Smooth muscle cell (in vitro differentiated cells): ENCODE measurements around the gene MRTFB. TPM values are rescaled to one million over a fixed set of nuclear protein-coding genes. Genes with fewer than 3 reads are reported as not detected.

Experiments
- DNase-seq: peaks from one replicate; lab custom pipeline; 2025; ENCODE audit not compliant: unreplicated experiment; lab: John Stamatoyannopoulos, UW
- H2AFZ ChIP-seq: fragments of 200-600 bp; sonication (generic); 2 replicates; pipeline ENCODE4 v1.6.0; 2016; ENCODE audit warnings: antibody characterized with exemption, low read depth, mild to moderate bottlenecking
- H3F3A ChIP-seq: fragments of 200-600 bp; sonication (generic); 2 replicates; pipeline ENCODE4 v1.6.0; 2017; ENCODE audit warnings: antibody characterized with exemption, low read depth
- H3K27ac ChIP-seq: fragments of 200-600 bp; sonication (generic); 2 replicates; pipeline ENCODE4 v1.5.1; 2016; ENCODE audit warnings: low read depth, mild to moderate bottlenecking
- H3K27me3 ChIP-seq: fragments of 200-600 bp; sonication (generic); 2 replicates; pipeline ENCODE4 v1.6.1; 2016; ENCODE audit warnings: low read depth, mild to moderate bottlenecking
- H3K36me3 ChIP-seq: fragments of 200-600 bp; sonication (generic); 2 replicates; pipeline ENCODE4 v1.5.1; 2016; ENCODE audit warnings: low read depth
- H3K4me1 ChIP-seq: fragments of 200-600 bp; sonication (generic); 2 replicates; pipeline ENCODE4 v1.5.1; 2016; ENCODE audit warnings: low read depth
- H3K4me2 ChIP-seq: fragments of 200-600 bp; sonication (generic); 2 replicates; pipeline ENCODE4 v1.6.0; 2016; ENCODE audit warnings: mild to moderate bottlenecking
- H3K4me3 ChIP-seq: fragments of 200-600 bp; sonication (generic); 2 replicates; pipeline ENCODE4 v1.5.1; 2016; ENCODE audit warnings: mild to moderate bottlenecking
- H3K79me2 ChIP-seq: fragments of 200-600 bp; sonication (generic); 2 replicates; pipeline ENCODE4 v1.6.0; 2016; ENCODE audit warnings: low read depth, mild to moderate bottlenecking
- H3K9ac ChIP-seq: fragments of 200-600 bp; sonication (generic); 2 replicates; pipeline ENCODE4 v1.6.0; 2016; ENCODE audit warnings: low read depth
- H3K9me3 ChIP-seq: fragments of 200-600 bp; sonication (generic); replicated peaks from 2 replicates; pipeline ENCODE4 v1.5.1; 2016; ENCODE audit warnings: low read depth
- H4K20me1 ChIP-seq: fragments of 200-600 bp; sonication (generic); 2 replicates; pipeline ENCODE4 v1.6.0; 2016; ENCODE audit warnings: low read depth
- CTCF ChIP-seq: fragments of 200-600 bp; sonication (generic); IDR thresholded peaks from 2 replicates; pipeline ENCODE4 v1.5.1; 2017; ENCODE audit warnings: borderline replicate concordance, mild to moderate bottlenecking, antibody characterized with exemption; ENCODE audit not compliant: insufficient read depth, poor library complexity, severe bottlenecking
- WGBS: methylation state at CpG from one replicate; pipeline ENCODE4 v1.1.7; 2016; ENCODE audit warnings: low lambda C conversion rate; 5-methylcytosine and 5-hydroxymethylcytosine counted together
- polyA plus RNA-seq: library from polyadenylated mRNA; unstranded; fragments of >200 nt; fragmentation: Nextera tagmentation; extraction: Ambion mirVana; gene quantifications from 2 replicates; pipeline ENCODE4 v1.2.1, GENCODE V29; 2016
- total RNA-seq: library from RNA; depleted of rRNA; stranded (reverse); fragments of >200 nt; gene quantifications from 2 replicates; pipeline ENCODE4 v1.2.3, GENCODE V29; 2014

Gene MRTFB
- total and polyA plus RNA-seq, 2 experiments from 2014 or later, result 6.8 to 22.6 TPM

- H3F3A ChIP-seq, result peaks cover 2% of the 10 kb centered on the region
- H3K4me2 ChIP-seq, result no peak overlapping the region
- no peaks in the 10 kb centered on the region for H3K9me3 ChIP-seq
- H3K4me3 ChIP-seq, result no peak overlapping the region
- DNase-seq, result no peak
- no peak for TF ChIP-seq CTCF
- H3K79me2 ChIP-seq, result no peaks in the 10 kb centered on the region
- H3K36me3 ChIP-seq, result no peaks in the 10 kb centered on the region
- no peaks in the 10 kb centered on the region for H3K27me3 ChIP-seq
- H3K9ac ChIP-seq, result no peak overlapping the region
- no peaks in the 10 kb centered on the region for H4K20me1 ChIP-seq
- no peak overlapping the region for H3K27ac ChIP-seq
- WGBS, result 94% methylated on average over 3 of the region's 3 CpGs
- no peak overlapping the region for H2AFZ ChIP-seq
- H3K4me1 ChIP-seq, result no peaks in the 10 kb centered on the region
These were observed 204.8 kb downstream of the MRTFB start for GRCh38 chr16:14275934-14276333.

GRCh38 chr16:14278749-14279148, 207.6 kb downstream of the MRTFB start:
- Histone ChIP-seq H4K20me1 (no peaks in the 10 kb centered on the region), H3K36me3 (no peaks in the 10 kb centered on the region), H2AFZ (no peak overlapping the region), H3K9me3 (no peaks in the 10 kb centered on the region), H3K27me3 (no peaks in the 10 kb centered on the region), H3K27ac (no peak overlapping the region), H3K4me2 (no peak overlapping the region), H3K4me1 (no peaks in the 10 kb centered on the region), H3K9ac (no peak overlapping the region), H3K79me2 (no peaks in the 10 kb centered on the region), H3F3A (no peaks in the 10 kb centered on the region), H3K4me3 (no peak overlapping the region)
- TF ChIP-seq CTCF, result no peak
- no peak for DNase-seq
- WGBS, result 87% methylated on average over 2 of the region's 2 CpGs

GRCh38 chr16:14280541-14280940, 209.4 kb downstream of the MRTFB start:
- Histone ChIP-seq H3K9ac (no peak overlapping the region), H2AFZ (no peak overlapping the region), H3K4me3 (no peak overlapping the region), H3K79me2 (no peaks in the 10 kb centered on the region), H3K27ac (no peak overlapping the region), H3K36me3 (no peaks in the 10 kb centered on the region), H3K27me3 (no peaks in the 10 kb centered on the region), H4K20me1 (no peaks in the 10 kb centered on the region), H3K4me2 (no peak overlapping the region), H3K9me3 (no peaks in the 10 kb centered on the region), H3F3A (no peaks in the 10 kb centered on the region), H3K4me1 (peaks cover 6% of the 10 kb centered on the region)
- TF ChIP-seq CTCF, result no peak
- no peak for DNase-seq
- 85% methylated on average over 2 of the region's 2 CpGs for WGBS

- 60% methylated on average over 7 of the region's 7 CpGs for WGBS
- TF ChIP-seq CTCF, result no peak
- Histone ChIP-seq H3K4me3 (no peak overlapping the region), H2AFZ (no peak overlapping the region), H3K27me3 (no peaks in the 10 kb centered on the region), H4K20me1 (no peaks in the 10 kb centered on the region), H3K36me3 (no peaks in the 10 kb centered on the region), H3K79me2 (no peaks in the 10 kb centered on the region), H3K9ac (no peak overlapping the region), H3K9me3 (no peaks in the 10 kb centered on the region), H3K4me2 (no peak overlapping the region), H3K4me1 (peaks cover 6% of the 10 kb centered on the region), H3F3A (peaks cover 7% of the 10 kb centered on the region), H3K27ac (no peak overlapping the region)
- no peak for DNase-seq
These were observed 212.7 kb downstream of the MRTFB start for GRCh38 chr16:14283786-14284185.
